HepG2 (cell line): ENCODE results near the gene RPS27A. TPM values are rescaled to one million over a fixed set of nuclear protein-coding genes. Genes with fewer than 3 reads are reported as not detected.

Experiments
- AFF4 ChIP-seq: sonication (generic); formaldehyde crosslinking; IDR thresholded peaks from 2 replicates; pipeline ENCODE4 v1.4.0; 2020; ENCODE audit warnings: missing genetic modification reagents
- CCDC6 ChIP-seq: sonication (generic); formaldehyde crosslinking; IDR thresholded peaks from 2 replicates; pipeline ENCODE4 v1.8.1; 2022; ENCODE audit warnings: mild to moderate bottlenecking, missing genetic modification reagents, moderate library complexity
- CREB3 ChIP-seq: sonication (generic); formaldehyde crosslinking; IDR thresholded peaks from 2 replicates; pipeline ENCODE4 v1.5.0; 2020; ENCODE audit warnings: missing genetic modification reagents
- ELF4 ChIP-seq: sonication (generic); formaldehyde crosslinking; IDR thresholded peaks from 2 replicates; pipeline ENCODE4 v1.5.0; 2020; ENCODE audit warnings: missing genetic modification reagents, mild to moderate bottlenecking, moderate library complexity, borderline replicate concordance
- FOXJ3 ChIP-seq: sonication (generic); formaldehyde crosslinking; IDR thresholded peaks from 2 replicates; pipeline ENCODE4 v1.4.0; 2020; ENCODE audit warnings: missing genetic modification reagents, mild to moderate bottlenecking, borderline replicate concordance
- GTF3A ChIP-seq: sonication (generic); formaldehyde crosslinking; conservative IDR thresholded peaks from 2 replicates; pipeline ENCODE4 v1.4.0; 2020; ENCODE audit warnings: mild to moderate bottlenecking, missing genetic modification reagents
- HDAC1 ChIP-seq: sonication (generic); formaldehyde crosslinking; IDR thresholded peaks from 2 replicates; pipeline ENCODE4 v1.5.1; 2020; ENCODE audit warnings: mild to moderate bottlenecking, missing genetic modification reagents
- JUND ChIP-seq: sonication (generic); formaldehyde crosslinking; IDR thresholded peaks from 2 replicates; pipeline ENCODE4 v1.8.0; 2022; ENCODE audit warnings: mild to moderate bottlenecking, missing genetic modification reagents
- KDM6A ChIP-seq: IDR thresholded peaks from 2 replicates; pipeline ENCODE4 v1.6.1; 2016; ENCODE audit warnings: low read depth
- SIN3A ChIP-seq: IDR thresholded peaks from 2 replicates; pipeline ENCODE4 v1.6.1; 2011; ENCODE audit warnings: low read depth, mild to moderate bottlenecking, control low read depth, low read length, borderline replicate concordance
- SP140L ChIP-seq: sonication (generic); formaldehyde crosslinking; IDR thresholded peaks from 2 replicates; pipeline ENCODE4 v1.4.0; 2020; ENCODE audit warnings: missing genetic modification reagents, borderline replicate concordance
- TBX2 ChIP-seq: sonication (generic); formaldehyde crosslinking; IDR thresholded peaks from 2 replicates; pipeline ENCODE4 v1.5.0; 2020; ENCODE audit warnings: missing genetic modification reagents, mild to moderate bottlenecking, borderline replicate concordance
- THAP7 ChIP-seq: sonication (generic); formaldehyde crosslinking; IDR thresholded peaks from 2 replicates; pipeline ENCODE4 v1.8.1; 2023; ENCODE audit warnings: mild to moderate bottlenecking, missing genetic modification reagents
- ZBTB49 ChIP-seq: sonication (generic); formaldehyde crosslinking; IDR thresholded peaks from 2 replicates; pipeline ENCODE4 v1.4.0; 2020; ENCODE audit warnings: missing genetic modification reagents, borderline replicate concordance
- ZC3H4 ChIP-seq: sonication (generic); formaldehyde crosslinking; IDR thresholded peaks from 2 replicates; pipeline ENCODE4 v1.4.0; 2020; ENCODE audit warnings: missing genetic modification reagents, borderline replicate concordance
- ZNF441 ChIP-seq: sonication (generic); formaldehyde crosslinking; IDR thresholded peaks from 2 replicates; pipeline ENCODE4 v1.7.0; 2021; ENCODE audit warnings: missing genetic modification reagents, borderline replicate concordance
- ZNF800 ChIP-seq: sonication (generic); formaldehyde crosslinking; IDR thresholded peaks from 2 replicates; pipeline ENCODE4 v1.4.0; 2020; ENCODE audit warnings: missing genetic modification reagents
- polyA plus RNA-seq, 8 experiments: library from polyadenylated mRNA; depleted of rRNA in 3 of 8; stranded (reverse) in 7 of 8; unstranded in 1 of 8; fragments of >200 nt; fragmentation: Illumina TruSeq in 4 of 8; extraction: Trizol in 4 of 8; gene quantifications; 2 replicates each; pipeline versions ENCODE4 v1.2.1 to v1.2.3, GENCODE V29; 2011 to 2016; ENCODE audit warnings: low read depth in 4 of 8, missing spikeins in 1 of 8, mixed read lengths in 1 of 8; ENCODE audit not compliant: insufficient read depth in 1 of 8
- total RNA-seq, 5 experiments: library from RNA; depleted of rRNA; stranded (reverse); fragments of >200 nt; fragmentation: Illumina TruSeq; extraction: Trizol; gene quantifications; 2 replicates each; pipeline ENCODE4 v1.2.3, GENCODE V29; 2016; ENCODE audit warnings: low read depth in 1 of 5

Gene RPS27A
- total and polyA plus RNA-seq, 2 of the 13 experiments (the other 11 are each of a cell fraction or from before 2014, with no cell fraction given): 2,779 to 3,269 TPM

GRCh38 chr2:55282110-55282917 is 49.8 kb downstream of the RPS27A start (continued):
- peak; percentile 91; the same call in 1 of the 2 replicates for TF ChIP-seq ZNF441 (CRISPR knock-in tag)
- no peak; the same call in 1 of the 2 replicates for TF ChIP-seq THAP7 (CRISPR knock-in tag)
- TF ChIP-seq ZNF800 (CRISPR knock-in tag): peak; percentile 92; the same call in 1 of the 2 replicates
- peak; percentile 91; the same call in 1 of the 2 replicates for TF ChIP-seq AFF4 (CRISPR knock-in tag)
- peak; percentile 99 for TF ChIP-seq CCDC6 (CRISPR knock-in tag)
- no peak for TF ChIP-seq ELF4 (CRISPR knock-in tag)
- TF ChIP-seq TBX2 (CRISPR knock-in tag): peak; percentile 81; the same call in 1 of the 2 replicates
- TF ChIP-seq GTF3A (CRISPR knock-in tag): peak; percentile 97
- no peak for TF ChIP-seq CREB3 (CRISPR knock-in tag)
- TF ChIP-seq KDM6A (CRISPR knock-in tag): no peak
- TF ChIP-seq SP140L: peak; percentile 46; the same call in 1 of the 2 replicates
- TF ChIP-seq HDAC1 (CRISPR knock-in tag): peak; percentile 73; the same call in 1 of the 2 replicates
- TF ChIP-seq SIN3A: peak; percentile 83; the same call in 1 of the 2 replicates
- peak; percentile 84; the same call in 1 of the 2 replicates for TF ChIP-seq ZBTB49
- 0 out of 2 replicates have a peak, but pooled peaks have one; percentile 79 for TF ChIP-seq FOXJ3
- TF ChIP-seq JUND: peak; percentile 71; the same call in 1 of the 2 replicates
- peak; percentile 74; the same call in 1 of the 2 replicates for TF ChIP-seq ZC3H4 (CRISPR knock-in tag)
